HT1080 (cell line): ENCODE measurements around the gene HCLS1. TPM values are rescaled to one million over a fixed set of nuclear protein-coding genes. Genes with fewer than 3 reads are reported as not detected.
"Not testable (repeated sequence)": the region's sequence is repeated elsewhere in the genome, so short reads cannot be mapped to it uniquely, and the experiment has no call there.

ENCODE experiments used
- DNase-seq: peaks from one replicate; pipeline ENCODE4 v3.0.0-alpha.2; 2015; ENCODE audit warnings: low read depth
- polyA plus RNA-seq, 2 experiments: library from polyadenylated mRNA; depleted of rRNA; stranded (reverse); fragments of >200 nt; gene quantifications; 2 replicates each; pipeline ENCODE4 v1.2.3, GENCODE V29; 2015
- total RNA-seq: library from RNA; depleted of rRNA; stranded (reverse); fragments of >200 nt; shearing (Covaris generic); gene quantifications from 2 replicates; pipeline ENCODE4 v1.2.3, GENCODE V29; 2014; rRNA removed

HCLS1 gene, protein sequence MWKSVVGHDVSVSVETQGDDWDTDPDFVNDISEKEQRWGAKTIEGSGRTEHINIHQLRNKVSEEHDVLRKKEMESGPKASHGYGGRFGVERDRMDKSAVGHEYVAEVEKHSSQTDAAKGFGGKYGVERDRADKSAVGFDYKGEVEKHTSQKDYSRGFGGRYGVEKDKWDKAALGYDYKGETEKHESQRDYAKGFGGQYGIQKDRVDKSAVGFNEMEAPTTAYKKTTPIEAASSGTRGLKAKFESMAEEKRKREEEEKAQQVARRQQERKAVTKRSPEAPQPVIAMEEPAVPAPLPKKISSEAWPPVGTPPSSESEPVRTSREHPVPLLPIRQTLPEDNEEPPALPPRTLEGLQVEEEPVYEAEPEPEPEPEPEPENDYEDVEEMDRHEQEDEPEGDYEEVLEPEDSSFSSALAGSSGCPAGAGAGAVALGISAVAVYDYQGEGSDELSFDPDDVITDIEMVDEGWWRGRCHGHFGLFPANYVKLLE
- total RNA-seq = 45.9 and 55.1 TPM in 2 replicates
- polyA plus RNA-seq (2015; cell fraction: cytosol; rRNA removed) = 72.8 and 74.4 TPM in 2 replicates
- 106 and 120 TPM in 2 replicates for polyA plus RNA-seq (2015; cell fraction: nucleus; rRNA removed)

DNA sequence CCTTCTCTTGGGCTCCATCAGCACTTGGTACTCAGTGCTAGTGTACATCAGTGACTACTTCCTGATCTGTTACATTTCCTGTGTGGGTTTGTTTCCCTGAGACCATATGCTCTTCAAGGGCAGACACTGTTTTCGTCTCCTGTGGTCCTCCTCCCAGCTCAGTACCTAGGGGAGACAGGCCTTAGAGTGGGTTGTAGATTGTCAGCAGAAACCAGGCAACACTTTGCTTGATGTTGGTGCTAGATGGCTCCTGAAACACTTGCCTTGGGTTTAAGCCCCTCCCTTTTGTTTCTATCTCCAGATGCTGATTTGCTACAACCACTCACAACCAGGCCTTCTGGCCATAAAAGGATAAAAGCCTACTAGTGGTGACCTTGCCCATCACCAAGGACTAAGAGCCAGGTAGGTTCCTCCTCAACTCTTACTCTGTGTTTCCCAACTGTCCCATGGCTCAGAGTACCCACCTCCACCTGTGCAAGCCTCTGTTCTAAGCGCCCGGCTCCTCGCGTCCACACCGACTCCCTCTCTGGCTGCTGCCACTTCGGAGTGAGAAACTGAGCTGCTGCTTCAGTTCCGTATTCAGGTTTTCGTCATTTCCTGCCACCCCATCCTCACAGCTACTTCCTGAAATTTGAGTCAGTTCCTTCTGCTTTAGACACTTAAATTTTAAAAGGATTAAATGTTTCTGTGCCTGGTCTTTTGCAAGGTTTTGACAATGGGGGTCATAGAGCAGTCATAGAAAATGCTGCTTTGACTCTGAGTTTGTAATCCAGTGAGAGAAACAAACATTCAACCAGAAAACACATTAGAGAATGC lies at the start of gene HCLS1:
Gene HCLS1 (minus strand): TSS at position 548 of the 816 bp plus-strand sequence. CDS start 2,556 bp downstream, outside the sequence.
- peak; percentile 78 for DNase-seq

DNA sequence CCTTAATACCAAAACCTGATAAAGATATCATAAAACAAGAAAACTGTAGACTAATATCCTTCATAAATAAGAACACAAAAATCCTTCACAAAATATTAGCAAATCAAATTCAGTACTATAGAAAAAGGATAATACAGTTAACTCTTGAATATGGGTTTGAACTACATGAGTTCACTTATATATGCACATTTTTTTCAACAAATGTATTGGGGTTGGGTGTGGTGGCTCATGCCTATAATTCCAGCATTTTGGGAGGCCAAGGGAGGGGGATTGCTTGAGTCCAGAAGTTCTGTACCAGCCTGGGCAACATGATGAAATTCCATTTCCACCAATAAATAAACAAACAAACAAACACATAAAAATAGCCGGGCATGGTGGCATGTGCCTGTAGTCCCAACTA lies 49.6 kb upstream of the HCLS1 start:
- DNase-seq = no peak

DNA sequence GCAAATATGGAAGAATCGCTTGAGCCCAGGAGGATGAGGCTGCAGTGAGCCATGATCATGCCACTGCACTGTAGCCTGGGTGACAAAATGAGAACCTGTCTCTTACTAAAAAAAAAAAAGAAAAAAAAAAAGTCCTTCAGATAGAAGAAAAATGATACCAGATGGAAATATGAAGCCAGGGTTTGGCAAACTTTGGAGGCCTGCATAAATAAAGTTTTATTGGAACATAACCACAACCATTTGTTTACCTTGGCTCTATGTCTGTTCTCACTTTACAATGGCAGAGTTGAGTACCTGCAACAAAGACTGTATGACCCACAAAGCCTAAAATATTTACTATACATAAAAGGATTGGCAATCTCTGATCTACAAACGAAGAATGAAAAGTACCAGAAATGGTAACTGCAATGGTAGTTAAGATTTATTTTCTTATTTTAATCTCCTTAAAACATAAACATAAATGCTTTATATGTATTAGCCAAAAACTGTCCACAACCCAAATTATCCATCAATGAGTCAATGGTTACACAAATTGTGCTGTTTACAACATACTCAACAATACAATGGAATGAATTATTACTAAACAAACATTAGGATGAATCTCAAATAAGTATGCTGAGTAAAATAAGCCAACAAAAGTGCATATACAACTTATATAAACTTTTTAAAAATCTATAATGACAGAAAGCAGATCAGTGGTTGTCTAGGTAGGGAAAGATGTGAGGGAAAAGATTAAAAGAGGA lies 47.0 kb upstream of the HCLS1 start:
- DNase-seq = peak; percentile 13

DNA sequence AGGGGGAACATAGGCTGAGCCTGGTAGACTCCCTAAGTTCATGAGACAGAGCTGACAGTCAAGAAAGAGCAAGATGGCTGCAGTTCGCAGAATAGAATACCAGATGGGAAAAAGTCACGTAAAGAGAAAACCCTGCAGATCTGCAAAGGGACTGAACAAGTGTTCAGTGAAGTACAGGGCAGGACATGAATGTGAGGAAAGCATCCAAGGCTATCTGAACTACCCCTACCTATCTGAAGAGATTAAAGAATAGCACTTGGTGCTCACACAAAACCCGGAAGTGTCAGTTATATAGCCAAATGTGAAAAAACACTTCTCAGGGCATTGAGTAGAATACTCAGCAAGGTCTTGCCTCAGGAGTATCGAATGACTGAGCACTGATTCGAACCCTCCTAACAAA lies 44.8 kb upstream of the HCLS1 start:
- no peak for DNase-seq

DNA sequence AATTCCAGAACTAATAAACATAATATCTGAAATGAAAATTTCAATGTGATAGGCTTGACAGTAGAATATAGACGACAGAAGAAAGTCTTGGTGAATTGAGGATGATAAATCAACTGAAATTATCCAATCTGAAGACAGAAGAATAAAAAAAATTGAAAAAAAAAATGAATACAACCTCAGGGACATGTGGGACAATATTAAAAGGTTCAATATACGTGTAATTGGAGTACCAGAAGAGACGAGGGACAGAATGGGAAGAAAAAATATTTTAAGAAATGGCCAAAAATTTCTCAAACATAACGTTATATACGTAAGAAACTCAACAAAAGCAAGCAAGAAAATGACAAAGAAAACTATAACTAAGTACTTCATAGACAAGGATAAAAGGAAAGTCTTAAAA lies 43.3 kb upstream of the HCLS1 start:
- no peak for DNase-seq

GRCh38 chr3:121698901-121699300 lies 38.2 kb upstream of the HCLS1 start:
- no peak for DNase-seq

GRCh38 chr3:121698476-121698875 lies 37.8 kb upstream of the HCLS1 start:
- DNase-seq = no peak

GRCh38 chr3:121696186-121696585 lies 35.5 kb upstream of the HCLS1 start:
- no peak for DNase-seq

- no peak for DNase-seq
Observed at GRCh38 chr3:121692010-121692699, 31.5 kb upstream of the HCLS1 start.

DNA sequence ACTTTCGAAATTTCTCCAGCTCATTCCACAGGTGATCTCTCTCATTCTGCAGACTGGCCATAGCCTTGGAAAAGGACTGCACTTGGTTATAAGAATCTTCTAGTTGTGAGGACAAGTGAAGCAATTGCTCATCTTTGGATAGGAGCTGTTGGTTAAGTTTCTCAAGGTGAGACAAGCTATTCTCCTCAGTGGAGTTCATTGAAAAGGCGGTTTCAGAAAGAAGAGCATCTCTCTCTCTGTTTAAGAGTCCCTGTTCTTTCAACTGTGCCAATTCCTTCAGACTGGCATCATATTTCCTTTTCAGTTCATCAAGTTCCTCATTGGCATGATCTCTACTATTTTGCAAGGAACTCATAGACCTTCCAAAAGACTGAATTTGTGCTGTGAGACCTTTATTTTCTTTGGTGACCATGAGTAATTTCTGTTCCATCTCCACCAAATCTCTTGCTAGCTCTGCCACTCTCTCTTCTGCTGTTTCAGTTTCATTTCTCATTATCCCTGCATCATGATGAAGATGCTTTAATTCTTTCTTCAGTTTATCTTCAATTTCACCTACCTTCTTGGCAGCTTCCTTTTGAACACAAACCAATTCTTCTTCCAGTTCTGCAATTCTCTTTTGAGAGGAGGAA lies 30.2 kb upstream of the HCLS1 start:
- no peak for DNase-seq

GRCh38 chr3:121688747-121689146 lies 28.0 kb upstream of the HCLS1 start:
- DNase-seq = not testable (repeated sequence)

DNA sequence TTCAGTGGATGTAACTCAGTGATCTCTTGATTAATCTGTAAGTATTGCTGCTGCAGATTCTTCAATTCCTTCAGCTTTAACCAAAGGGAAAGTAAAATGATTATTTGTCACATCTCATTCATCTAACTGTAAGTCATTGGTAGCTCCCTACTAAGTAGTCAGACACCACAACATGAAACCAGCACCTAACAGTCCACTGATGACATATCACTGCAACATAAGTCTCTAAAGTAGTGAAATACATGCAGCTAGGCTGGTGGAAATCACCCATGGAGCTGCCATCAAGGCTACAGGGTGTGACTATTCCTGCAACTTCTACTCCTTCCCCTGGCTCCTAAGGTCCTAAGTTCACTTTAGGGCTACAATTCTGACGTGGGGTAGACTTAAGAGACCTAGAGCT lies 21.1 kb upstream of the HCLS1 start:
- no peak for DNase-seq

DNA sequence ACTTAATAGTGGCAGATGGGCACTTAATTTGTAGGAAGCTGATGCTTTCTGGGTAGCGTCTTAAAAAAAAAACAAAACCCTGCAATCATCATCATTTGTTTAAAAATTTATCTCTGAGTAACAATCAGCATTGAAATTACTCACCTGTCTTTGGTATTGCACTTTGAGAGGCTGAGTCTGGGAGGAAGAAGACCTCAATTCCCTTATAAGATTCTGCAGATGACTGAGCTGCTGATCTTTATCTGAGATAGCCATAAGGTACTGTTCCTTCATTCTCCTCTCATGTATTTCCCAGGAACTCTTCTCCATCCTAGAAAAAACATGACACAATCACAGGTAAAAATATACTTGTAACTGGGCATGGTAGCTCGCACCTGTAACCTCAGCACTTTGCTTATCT lies 16.4 kb upstream of the HCLS1 start:
- no peak for DNase-seq

DNA sequence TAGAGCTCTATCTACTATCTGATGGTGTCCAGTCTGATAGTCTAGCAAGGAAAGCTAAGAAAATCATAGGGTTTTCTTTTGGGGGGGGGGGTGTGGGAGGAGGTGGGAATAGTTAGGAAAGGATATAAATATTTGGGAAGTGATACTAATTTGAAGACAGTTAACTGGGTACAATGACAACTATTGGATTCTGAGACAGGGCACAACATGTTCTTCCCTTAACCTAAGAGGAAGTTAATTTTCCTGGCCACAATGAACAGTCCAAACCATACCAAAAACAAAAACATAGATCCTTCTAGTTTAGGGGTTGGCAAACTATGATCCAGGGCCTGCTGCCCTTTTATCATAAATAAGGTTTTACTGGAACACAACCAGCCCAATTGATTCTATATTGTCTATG lies 10.0 kb upstream of the HCLS1 start:
- DNase-seq = no peak

DNA sequence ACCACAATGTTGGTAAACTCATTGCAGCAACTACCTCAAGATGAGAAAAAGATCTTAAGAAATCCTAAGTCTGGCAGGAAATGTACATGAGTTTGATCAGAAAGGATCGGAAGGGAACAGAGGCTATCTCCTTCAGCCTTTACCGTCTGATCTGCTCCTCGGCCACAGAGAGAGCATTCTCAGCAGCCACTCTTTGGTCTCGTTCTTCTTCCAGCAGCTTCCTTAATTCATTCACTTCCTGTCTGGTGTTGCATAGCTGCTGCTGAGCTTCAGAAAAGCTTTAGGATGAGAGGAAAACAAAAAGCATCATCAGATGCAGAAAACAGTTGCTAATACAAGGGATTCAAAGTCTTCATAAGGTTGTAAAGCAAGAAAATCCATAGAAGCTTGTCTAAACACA lies 6.6 kb upstream of the HCLS1 start:
- no peak for DNase-seq

- no peak for DNase-seq
Observed at GRCh38 chr3:121665488-121665887, 4.8 kb upstream of the HCLS1 start.

DNA sequence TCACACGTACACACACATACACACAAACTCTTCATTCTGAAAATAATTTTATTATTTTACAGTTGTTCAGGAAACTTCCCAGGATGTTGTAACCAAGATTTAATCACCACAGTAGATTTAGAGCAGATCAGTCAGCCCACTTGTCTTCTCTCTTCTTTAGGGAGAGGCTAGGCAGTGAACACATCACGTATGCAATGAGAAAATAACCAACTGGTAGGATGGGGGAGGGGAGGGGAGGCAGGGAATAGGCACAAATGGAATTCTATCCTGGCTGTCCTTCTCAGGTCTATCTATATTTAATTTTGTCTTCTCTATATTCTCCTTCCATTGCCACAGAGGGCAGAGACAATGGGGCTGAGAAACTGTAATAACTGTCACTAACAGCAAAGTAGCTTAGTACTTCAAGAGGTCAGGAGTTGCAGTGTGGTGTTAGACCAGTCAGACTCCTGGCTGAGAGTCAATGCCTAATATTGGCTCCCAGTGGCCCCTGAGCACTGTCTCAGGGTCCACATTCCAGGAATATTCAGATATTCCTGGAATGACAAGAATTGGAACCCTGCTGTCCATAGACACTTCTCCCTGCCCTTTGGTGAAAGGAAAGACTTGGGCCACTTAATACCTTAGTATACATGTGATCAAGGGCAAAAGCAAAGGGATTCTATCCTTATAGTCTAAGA lies 2.6 kb upstream of the HCLS1 start:
- DNase-seq = no peak

GRCh38 chr3:121662742-121663141 lies 2.0 kb upstream of the HCLS1 start:
- no peak for DNase-seq

GRCh38 chr3:121661376-121661775 lies 673 bp upstream of the HCLS1 start:
- peak; percentile 18 for DNase-seq

GRCh38 chr3:121659586-121659985 lies 1.1 kb downstream of the HCLS1 start:
- peak; percentile 10 for DNase-seq
